ENCODE results near the gene ERO1B.

ERO1B gene

GRCh38 chr1:236261033-236261432 lies 20.7 kb downstream of the ERO1B start:
- no peak for DNase-seq (ENCODE audit: low read depth in 1 of 2, low spot score in 1 of 2)
- H3K27me3 ChIP-seq (ENCODE audit: insufficient read depth, poor library complexity, severe bottlenecking) = no peaks in the 10 kb centered on the region
- no peak overlapping the region for H3K4me3 ChIP-seq (replicated peaks; ENCODE audit: insufficient read depth, low read length)
- no peak overlapping the region for H3K27ac ChIP-seq (replicated peaks)
- TF ChIP-seq SPI1 (IDR thresholded peaks at IDR 0.05; ENCODE audit: borderline replicate concordance, low read depth) = no peak
- TF ChIP-seq POLR2AphosphoS5 (IDR thresholded peaks at IDR 0.05; ENCODE audit: low read depth) = no peak
- TF ChIP-seq CTCF (IDR thresholded peaks at IDR 0.05; ENCODE audit: insufficient read depth, low read length) = no peak
- TF ChIP-seq GABPA (IDR thresholded peaks at IDR 0.05; ENCODE audit: low read depth) = no peak
- TF ChIP-seq REST (IDR thresholded peaks at IDR 0.05; ENCODE audit: insufficient replicate concordance, low read depth) = no peak

GRCh38 chr1:236259043-236259442 lies 22.7 kb downstream of the ERO1B start:
- H3K27me3 ChIP-seq (ENCODE audit: insufficient read depth, poor library complexity, severe bottlenecking) = no peaks in the 10 kb centered on the region
- no peak overlapping the region for H3K4me3 ChIP-seq (replicated peaks; ENCODE audit: insufficient read depth, low read length)
- TF ChIP-seq GABPA (IDR thresholded peaks at IDR 0.05; ENCODE audit: low read depth) (no peak), POLR2AphosphoS5 (IDR thresholded peaks at IDR 0.05; ENCODE audit: low read depth) (no peak), REST (IDR thresholded peaks at IDR 0.05; ENCODE audit: insufficient replicate concordance, low read depth) (no peak), SPI1 (IDR thresholded peaks at IDR 0.05; ENCODE audit: borderline replicate concordance, low read depth) (no peak), CTCF (IDR thresholded peaks at IDR 0.05; ENCODE audit: insufficient read depth, low read length) (no peak)
- no peak overlapping the region for H3K27ac ChIP-seq (replicated peaks)
- no peak for DNase-seq (ENCODE audit: low read depth in 1 of 2, low spot score in 1 of 2)

GRCh38 chr1:236258114-236258622 lies 23.6 kb downstream of the ERO1B start:
- Histone ChIP-seq H3K4me3 (replicated peaks; ENCODE audit: insufficient read depth, low read length) (no peak overlapping the region), H3K27ac (replicated peaks) (no peak overlapping the region), H3K27me3 (ENCODE audit: insufficient read depth, poor library complexity, severe bottlenecking) (no peaks in the 10 kb centered on the region)
- TF ChIP-seq CTCF (IDR thresholded peaks at IDR 0.05; ENCODE audit: insufficient read depth, low read length) = no peak
- no peak for TF ChIP-seq GABPA (IDR thresholded peaks at IDR 0.05; ENCODE audit: low read depth)
- TF ChIP-seq SPI1 (IDR thresholded peaks at IDR 0.05; ENCODE audit: borderline replicate concordance, low read depth) = no peak
- no peak for TF ChIP-seq REST (IDR thresholded peaks at IDR 0.05; ENCODE audit: insufficient replicate concordance, low read depth)
- DNase-seq (ENCODE audit: low read depth in 1 of 2, low spot score in 1 of 2) = no peak
